DOHH2 (cell line): ENCODE measurements around the gene HEG1.

Source experiments
- EZH2phosphoT487 ChIP-seq: fragments of 200-600 bp; sonication (generic); IDR thresholded peaks from 2 replicates; pipeline ENCODE4 v1.6.1; 2017; ENCODE audit warnings: borderline replicate concordance, mild to moderate bottlenecking, antibody characterized with exemption, low read length, moderate library complexity, mixed read lengths
- TF ChIP-seq, protein P1 (sequence below): fragments of 200-600 bp; sonication (generic); IDR thresholded peaks from one replicate; pipeline ENCODE4 v1.5.1; 2014; ENCODE audit warnings: antibody characterized with exemption, mild to moderate bottlenecking, low read depth, low read length; ENCODE audit not compliant: poor library complexity, severe bottlenecking

DNA sequence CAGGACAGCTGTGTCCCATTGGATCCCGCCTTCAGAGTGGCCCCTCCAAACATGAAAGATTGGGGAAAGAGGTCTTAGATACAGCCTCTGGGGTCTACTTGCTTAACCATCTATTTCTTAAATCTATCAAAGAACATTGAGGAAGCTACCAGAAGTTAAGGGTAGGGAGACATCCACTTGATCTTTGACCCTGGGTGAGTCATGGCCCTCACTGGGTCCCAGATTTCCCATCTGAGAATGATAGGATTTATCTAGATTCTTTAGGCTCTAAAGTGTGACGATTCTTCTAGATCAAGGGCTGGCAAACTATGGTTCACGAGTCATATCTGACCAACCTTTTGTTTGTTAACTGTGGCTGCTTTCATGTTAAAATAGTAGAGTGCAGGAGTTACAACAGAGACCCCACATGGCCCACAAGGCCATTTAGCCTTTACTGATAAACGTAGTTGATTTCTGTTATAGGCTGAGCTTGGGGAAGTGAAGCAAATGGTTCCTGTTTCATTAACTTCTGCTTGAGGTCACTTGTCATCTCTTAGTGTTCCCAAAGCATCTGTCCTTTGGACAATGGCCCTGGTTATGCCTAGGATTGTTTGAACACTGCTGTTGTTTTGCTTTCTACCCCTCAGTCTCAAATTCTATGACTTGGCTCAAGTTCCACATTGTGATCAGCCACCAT lies 129.2 kb downstream of the HEG1 start:
- TF ChIP-seq, protein P1, sequence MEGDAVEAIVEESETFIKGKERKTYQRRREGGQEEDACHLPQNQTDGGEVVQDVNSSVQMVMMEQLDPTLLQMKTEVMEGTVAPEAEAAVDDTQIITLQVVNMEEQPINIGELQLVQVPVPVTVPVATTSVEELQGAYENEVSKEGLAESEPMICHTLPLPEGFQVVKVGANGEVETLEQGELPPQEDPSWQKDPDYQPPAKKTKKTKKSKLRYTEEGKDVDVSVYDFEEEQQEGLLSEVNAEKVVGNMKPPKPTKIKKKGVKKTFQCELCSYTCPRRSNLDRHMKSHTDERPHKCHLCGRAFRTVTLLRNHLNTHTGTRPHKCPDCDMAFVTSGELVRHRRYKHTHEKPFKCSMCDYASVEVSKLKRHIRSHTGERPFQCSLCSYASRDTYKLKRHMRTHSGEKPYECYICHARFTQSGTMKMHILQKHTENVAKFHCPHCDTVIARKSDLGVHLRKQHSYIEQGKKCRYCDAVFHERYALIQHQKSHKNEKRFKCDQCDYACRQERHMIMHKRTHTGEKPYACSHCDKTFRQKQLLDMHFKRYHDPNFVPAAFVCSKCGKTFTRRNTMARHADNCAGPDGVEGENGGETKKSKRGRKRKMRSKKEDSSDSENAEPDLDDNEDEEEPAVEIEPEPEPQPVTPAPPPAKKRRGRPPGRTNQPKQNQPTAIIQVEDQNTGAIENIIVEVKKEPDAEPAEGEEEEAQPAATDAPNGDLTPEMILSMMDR: no peak
- no peak for TF ChIP-seq EZH2phosphoT487
